A549 (cell line): Measurements from ENCODE around the gene DENND5A.

Experiments
- CEBPB ChIP-seq, 2 experiments: fragments of >200 bp in 1 of 2; sonication (Bioruptor Twin) in 1 of 2; formaldehyde crosslinking in 1 of 2; IDR thresholded peaks; 2 replicates each; pipeline ENCODE4 v1.6.1; 2012 to 2016
- CHD4 ChIP-seq: fragments of 200-600 bp; sonication (generic); IDR thresholded peaks from 2 replicates; pipeline ENCODE4 v1.6.1; 2016; ENCODE audit warnings: antibody characterized with exemption, mild to moderate bottlenecking, borderline replicate concordance
- CTCF ChIP-seq: fragments of >200 bp; sonication (Bioruptor Twin); formaldehyde crosslinking; IDR thresholded peaks from 3 replicates; pipeline ENCODE4 v1.5.1; 2016
- EP300 ChIP-seq, 2 experiments: fragments of >200 bp; sonication (Bioruptor Twin); formaldehyde crosslinking; IDR thresholded peaks; 2 replicates in 1 of 2; 3 replicates in 1 of 2; pipeline ENCODE4 v1.6.1; 2016 to 2017
- FOSB ChIP-seq: fragments of 250-450 bp; sonication (Bioruptor Pico); IDR thresholded peaks from 2 replicates; pipeline ENCODE4 v1.5.0; 2020; ENCODE audit warnings: mild to moderate bottlenecking, moderate library complexity
- HOXB13 ChIP-seq: fragments of 250-450 bp; sonication (Bioruptor Pico); IDR thresholded peaks from 2 replicates; pipeline ENCODE4 v1.5.0; 2020; ENCODE audit warnings: low read depth, mild to moderate bottlenecking, moderate library complexity
- JUNB ChIP-seq: fragments of >200 bp; sonication (Bioruptor Twin); formaldehyde crosslinking; IDR thresholded peaks from 2 replicates; pipeline ENCODE4 v1.6.1; 2016
- PHF8 ChIP-seq: fragments of 200-600 bp; sonication (generic); IDR thresholded peaks from 2 replicates; pipeline ENCODE4 v1.6.1; 2016; ENCODE audit warnings: low read depth, mild to moderate bottlenecking, antibody characterized with exemption, moderate library complexity, borderline replicate concordance
- POLR2A ChIP-seq: IDR thresholded peaks from 2 replicates; pipeline ENCODE4 v1.6.1; 2012; ENCODE audit warnings: mild to moderate bottlenecking, low read length
- RAD21 ChIP-seq, 2 experiments: fragments of >200 bp in 1 of 2; sonication (Bioruptor Twin) in 1 of 2; formaldehyde crosslinking in 1 of 2; IDR thresholded peaks in 1 of 2; conservative IDR thresholded peaks in 1 of 2; 2 replicates in 1 of 2; 3 replicates in 1 of 2; pipeline ENCODE4 v1.6.1; 2012 to 2018; ENCODE audit warnings: inconsistent platforms in 1 of 2
- ZSCAN20 ChIP-seq: fragments of 250-450 bp; sonication (Bioruptor Pico); IDR thresholded peaks from 2 replicates; pipeline ENCODE4 v1.8.0; 2022; ENCODE audit warnings: mild to moderate bottlenecking, moderate library complexity
- TF ChIP-seq, protein P1 (sequence below): fragments of 150-350 bp; IDR thresholded peaks from 2 replicates; pipeline ENCODE4 v1.6.1; 2014; ENCODE audit warnings: low read depth, mild to moderate bottlenecking, low read length
- TF ChIP-seq, protein P2 (sequence below): fragments of 200-600 bp; sonication (generic); IDR thresholded peaks from 2 replicates; pipeline ENCODE4 v1.6.1; 2016; ENCODE audit warnings: antibody characterized with exemption, mild to moderate bottlenecking, moderate library complexity
- TF ChIP-seq, protein P3 (sequence below): fragments of 450-650 bp; IDR thresholded peaks from 2 replicates; pipeline ENCODE4 v1.6.1; 2014; ENCODE audit warnings: antibody characterized with exemption

GRCh38 chr11:9104580-9104979, 160.6 kb downstream of the DENND5A start:
- TF ChIP-seq CTCF (no peak), CHD4 (no peak), PHF8 (no peak), EP300 (IDR thresholded peaks at IDR 0.05) (no peak), POLR2A (no peak), ZSCAN20 (CRISPR knock-in tag) (no peak), CEBPB (IDR thresholded peaks at IDR 0.05) (no peak), FOSB (CRISPR knock-in tag) (no peak), RAD21 (conservative IDR thresholded peaks at IDR 0.05 in 1 of 2, IDR thresholded peaks at IDR 0.05 in 1 of 2) (no peak), JUNB (no peak), HOXB13 (CRISPR knock-in tag) (no peak)
- TF ChIP-seq, protein P1, sequence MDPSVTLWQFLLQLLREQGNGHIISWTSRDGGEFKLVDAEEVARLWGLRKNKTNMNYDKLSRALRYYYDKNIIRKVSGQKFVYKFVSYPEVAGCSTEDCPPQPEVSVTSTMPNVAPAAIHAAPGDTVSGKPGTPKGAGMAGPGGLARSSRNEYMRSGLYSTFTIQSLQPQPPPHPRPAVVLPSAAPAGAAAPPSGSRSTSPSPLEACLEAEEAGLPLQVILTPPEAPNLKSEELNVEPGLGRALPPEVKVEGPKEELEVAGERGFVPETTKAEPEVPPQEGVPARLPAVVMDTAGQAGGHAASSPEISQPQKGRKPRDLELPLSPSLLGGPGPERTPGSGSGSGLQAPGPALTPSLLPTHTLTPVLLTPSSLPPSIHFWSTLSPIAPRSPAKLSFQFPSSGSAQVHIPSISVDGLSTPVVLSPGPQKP: no peak
- TF ChIP-seq, protein P2, sequence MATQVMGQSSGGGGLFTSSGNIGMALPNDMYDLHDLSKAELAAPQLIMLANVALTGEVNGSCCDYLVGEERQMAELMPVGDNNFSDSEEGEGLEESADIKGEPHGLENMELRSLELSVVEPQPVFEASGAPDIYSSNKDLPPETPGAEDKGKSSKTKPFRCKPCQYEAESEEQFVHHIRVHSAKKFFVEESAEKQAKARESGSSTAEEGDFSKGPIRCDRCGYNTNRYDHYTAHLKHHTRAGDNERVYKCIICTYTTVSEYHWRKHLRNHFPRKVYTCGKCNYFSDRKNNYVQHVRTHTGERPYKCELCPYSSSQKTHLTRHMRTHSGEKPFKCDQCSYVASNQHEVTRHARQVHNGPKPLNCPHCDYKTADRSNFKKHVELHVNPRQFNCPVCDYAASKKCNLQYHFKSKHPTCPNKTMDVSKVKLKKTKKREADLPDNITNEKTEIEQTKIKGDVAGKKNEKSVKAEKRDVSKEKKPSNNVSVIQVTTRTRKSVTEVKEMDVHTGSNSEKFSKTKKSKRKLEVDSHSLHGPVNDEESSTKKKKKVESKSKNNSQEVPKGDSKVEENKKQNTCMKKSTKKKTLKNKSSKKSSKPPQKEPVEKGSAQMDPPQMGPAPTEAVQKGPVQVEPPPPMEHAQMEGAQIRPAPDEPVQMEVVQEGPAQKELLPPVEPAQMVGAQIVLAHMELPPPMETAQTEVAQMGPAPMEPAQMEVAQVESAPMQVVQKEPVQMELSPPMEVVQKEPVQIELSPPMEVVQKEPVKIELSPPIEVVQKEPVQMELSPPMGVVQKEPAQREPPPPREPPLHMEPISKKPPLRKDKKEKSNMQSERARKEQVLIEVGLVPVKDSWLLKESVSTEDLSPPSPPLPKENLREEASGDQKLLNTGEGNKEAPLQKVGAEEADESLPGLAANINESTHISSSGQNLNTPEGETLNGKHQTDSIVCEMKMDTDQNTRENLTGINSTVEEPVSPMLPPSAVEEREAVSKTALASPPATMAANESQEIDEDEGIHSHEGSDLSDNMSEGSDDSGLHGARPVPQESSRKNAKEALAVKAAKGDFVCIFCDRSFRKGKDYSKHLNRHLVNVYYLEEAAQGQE: no peak
- TF ChIP-seq, protein P3, sequence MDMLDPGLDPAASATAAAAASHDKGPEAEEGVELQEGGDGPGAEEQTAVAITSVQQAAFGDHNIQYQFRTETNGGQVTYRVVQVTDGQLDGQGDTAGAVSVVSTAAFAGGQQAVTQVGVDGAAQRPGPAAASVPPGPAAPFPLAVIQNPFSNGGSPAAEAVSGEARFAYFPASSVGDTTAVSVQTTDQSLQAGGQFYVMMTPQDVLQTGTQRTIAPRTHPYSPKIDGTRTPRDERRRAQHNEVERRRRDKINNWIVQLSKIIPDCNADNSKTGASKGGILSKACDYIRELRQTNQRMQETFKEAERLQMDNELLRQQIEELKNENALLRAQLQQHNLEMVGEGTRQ: no peak
